Central memory CD8-positive, alpha-beta T cell (primary cell): ENCODE results near the gene BCLAF1.

Experiments
- ATAC-seq: fragments of 150-1000 bp; cut with Tn5 transposase; replicated peaks from 2 replicates; pipeline ENCODE4 v1.10.0; 2022; ENCODE audit warnings: mild to moderate bottlenecking, moderate FRiP score, moderate number of reproducible peaks; ENCODE audit not compliant: poor library complexity, severe bottlenecking; ENCODE audit errors: extremely low read depth
- DNase-seq, 2 donors: peaks; one replicate each; pipeline ENCODE4 v3.0.0; 2021; ENCODE audit warnings: low spot score in 2 of 2
- H3K27ac Mint-ChIP-seq: one replicate; pipeline ENCODE4 v1.8.0; 2022; ENCODE audit warnings: low read depth, mild to moderate bottlenecking, moderate library complexity, mixed read lengths
- H3K27me3 Mint-ChIP-seq: one replicate; pipeline ENCODE4 v1.8.0; 2022; ENCODE audit warnings: mixed read lengths
- H3K36me3 Mint-ChIP-seq: one replicate; pipeline ENCODE4 v1.8.0; 2022; ENCODE audit warnings: mild to moderate bottlenecking, moderate library complexity, mixed read lengths; ENCODE audit not compliant: insufficient read depth
- H3K4me1 Mint-ChIP-seq: one replicate; pipeline ENCODE4 v1.8.0; 2022; ENCODE audit warnings: mixed read lengths
- H3K4me3 Mint-ChIP-seq: one replicate; pipeline ENCODE4 v1.8.0; 2022; ENCODE audit warnings: mild to moderate bottlenecking, moderate library complexity, mixed read lengths
- H3K9me3 Mint-ChIP-seq: one replicate; pipeline ENCODE4 v1.8.0; 2022; ENCODE audit warnings: mixed read lengths

Gene BCLAF1

GRCh38 chr6:136304410-136304809 is 14.8 kb upstream of the BCLAF1 start:
- DNase-seq = no peak
- Mint-ChIP-seq H3K4me3 (no peak overlapping the region), H3K27me3 (no peaks in the 10 kb centered on the region), H3K36me3 (peaks cover 2% of the 10 kb centered on the region), H3K4me1 (no peaks in the 10 kb centered on the region), H3K27ac (no peak overlapping the region), H3K9me3 (no peaks in the 10 kb centered on the region)
- no peak for ATAC-seq

- no peak for ATAC-seq
- Mint-ChIP-seq H3K4me1 (no peaks in the 10 kb centered on the region), H3K27me3 (no peaks in the 10 kb centered on the region), H3K36me3 (peaks cover 2% of the 10 kb centered on the region), H3K9me3 (no peaks in the 10 kb centered on the region), H3K27ac (no peak overlapping the region), H3K4me3 (no peak overlapping the region)
- no peak for DNase-seq
Measured at GRCh38 chr6:136303516-136303915, 13.9 kb upstream of the BCLAF1 start.

GRCh38 chr6:136294621-136295020 is 5.0 kb upstream of the BCLAF1 start:
- H3K9me3 Mint-ChIP-seq = no peaks in the 10 kb centered on the region
- DNase-seq = no peak
- H3K4me1 Mint-ChIP-seq = peaks cover 16% of the 10 kb centered on the region
- H3K4me3 Mint-ChIP-seq = no peak overlapping the region
- no peak overlapping the region for H3K27ac Mint-ChIP-seq
- peaks cover 18% of the 10 kb centered on the region for H3K36me3 Mint-ChIP-seq
- ATAC-seq = no peak
- H3K27me3 Mint-ChIP-seq = no peaks in the 10 kb centered on the region

GRCh38 chr6:136290410-136291010 is 864 bp upstream of the BCLAF1 start:
- H3K27ac Mint-ChIP-seq = peak overlapping the region; percentile 100
- DNase-seq = peak; percentile 74 to 87
- H3K27me3 Mint-ChIP-seq = no peaks in the 10 kb centered on the region
- ATAC-seq = peak; percentile 50
- peaks cover 44% of the 10 kb centered on the region for H3K36me3 Mint-ChIP-seq
- H3K4me1 Mint-ChIP-seq = peaks cover 50% of the 10 kb centered on the region
- peak overlapping the region; percentile 94 for H3K4me3 Mint-ChIP-seq
- H3K9me3 Mint-ChIP-seq = no peaks in the 10 kb centered on the region

GRCh38 chr6:136289327-136289578 is 393 bp downstream of the BCLAF1 start:
- ATAC-seq (peak; percentile 38), DNase-seq (peak in 1 of 2 donors; percentile 94)
- Mint-ChIP-seq H3K27ac (peak overlapping the region; percentile 100), H3K4me3 (peak overlapping the region; percentile 94), H3K36me3 (peaks cover 52% of the 10 kb centered on the region), H3K9me3 (no peaks in the 10 kb centered on the region), H3K4me1 (peaks cover 63% of the 10 kb centered on the region), H3K27me3 (no peaks in the 10 kb centered on the region)

GRCh38 chr6:136288566-136289326 is 900 bp downstream of the BCLAF1 start:
- DNase-seq (peak; percentile 91 to 95), ATAC-seq (peak; percentile 66)
- H3K36me3 Mint-ChIP-seq = peaks cover 54% of the 10 kb centered on the region
- no peaks in the 10 kb centered on the region for H3K27me3 Mint-ChIP-seq
- H3K4me1 Mint-ChIP-seq = peaks cover 66% of the 10 kb centered on the region
- peak overlapping the region; percentile 94 for H3K4me3 Mint-ChIP-seq
- peak overlapping the region; percentile 100 for H3K27ac Mint-ChIP-seq
- no peaks in the 10 kb centered on the region for H3K9me3 Mint-ChIP-seq

GRCh38 chr6:136284909-136285308 is 4.7 kb downstream of the BCLAF1 start:
- H3K4me3 Mint-ChIP-seq = peak overlapping the region; percentile 94
- ATAC-seq (no peak), DNase-seq (no peak)
- H3K36me3 Mint-ChIP-seq = peaks cover 62% of the 10 kb centered on the region
- H3K4me1 Mint-ChIP-seq = peaks cover 91% of the 10 kb centered on the region
- H3K27ac Mint-ChIP-seq = peak overlapping the region; percentile 19
- no peaks in the 10 kb centered on the region for H3K9me3 Mint-ChIP-seq
- no peaks in the 10 kb centered on the region for H3K27me3 Mint-ChIP-seq

- DNase-seq = no peak
- Mint-ChIP-seq H3K4me1 (peaks cover 81% of the 10 kb centered on the region), H3K36me3 (peaks cover 57% of the 10 kb centered on the region), H3K4me3 (peak overlapping the region; percentile 67), H3K27ac (peak overlapping the region; percentile 65), H3K9me3 (no peaks in the 10 kb centered on the region), H3K27me3 (no peaks in the 10 kb centered on the region)
- peak; percentile 29 for ATAC-seq
Measured at GRCh38 chr6:136282906-136283305, 6.7 kb downstream of the BCLAF1 start.

GRCh38 chr6:136280032-136280609 is 9.5 kb downstream of the BCLAF1 start:
- H3K27ac Mint-ChIP-seq = peak overlapping the region; percentile 29
- H3K36me3 Mint-ChIP-seq = peaks cover 70% of the 10 kb centered on the region
- no peaks in the 10 kb centered on the region for H3K9me3 Mint-ChIP-seq
- no peak for ATAC-seq
- H3K4me1 Mint-ChIP-seq = peaks cover 66% of the 10 kb centered on the region
- H3K27me3 Mint-ChIP-seq = no peaks in the 10 kb centered on the region
- H3K4me3 Mint-ChIP-seq = peak overlapping the region; percentile 27
- no peak for DNase-seq

- Mint-ChIP-seq H3K4me1 (peaks cover 37% of the 10 kb centered on the region), H3K36me3 (peaks cover 89% of the 10 kb centered on the region), H3K27me3 (no peaks in the 10 kb centered on the region), H3K9me3 (no peaks in the 10 kb centered on the region), H3K27ac (no peak overlapping the region), H3K4me3 (no peak overlapping the region)
- ATAC-seq = no peak
- DNase-seq = no peak
Measured at GRCh38 chr6:136274062-136274461, 15.6 kb downstream of the BCLAF1 start.

- no peak for DNase-seq
- Mint-ChIP-seq H3K27ac (peak overlapping the region; percentile 54), H3K4me3 (peak overlapping the region; percentile 2), H3K36me3 (peaks cover 92% of the 10 kb centered on the region), H3K4me1 (peaks cover 48% of the 10 kb centered on the region), H3K9me3 (no peaks in the 10 kb centered on the region), H3K27me3 (no peaks in the 10 kb centered on the region)
- no peak for ATAC-seq
Measured at GRCh38 chr6:136265101-136265500, 24.5 kb downstream of the BCLAF1 start.

- H3K27me3 Mint-ChIP-seq = no peaks in the 10 kb centered on the region
- peaks cover 92% of the 10 kb centered on the region for H3K36me3 Mint-ChIP-seq
- H3K4me1 Mint-ChIP-seq = peaks cover 39% of the 10 kb centered on the region
- peak overlapping the region; percentile 73 for H3K27ac Mint-ChIP-seq
- H3K9me3 Mint-ChIP-seq = no peaks in the 10 kb centered on the region
- no peak for ATAC-seq
- no peak for DNase-seq
- H3K4me3 Mint-ChIP-seq = no peak overlapping the region
Measured at GRCh38 chr6:136262940-136263339, 26.7 kb downstream of the BCLAF1 start.

- H3K36me3 Mint-ChIP-seq = peaks cover 47% of the 10 kb centered on the region
- H3K27me3 Mint-ChIP-seq = no peaks in the 10 kb centered on the region
- H3K4me1 Mint-ChIP-seq = peaks cover 28% of the 10 kb centered on the region
- H3K9me3 Mint-ChIP-seq = no peaks in the 10 kb centered on the region
- ATAC-seq (no peak), DNase-seq (no peak)
- no peak overlapping the region for H3K4me3 Mint-ChIP-seq
- no peak overlapping the region for H3K27ac Mint-ChIP-seq
Measured at GRCh38 chr6:136254851-136255466, 34.7 kb downstream of the BCLAF1 start.
